Left cardiac atrium (tissue), 4 donors: ENCODE results near the gene PARD3B. TPM values are rescaled to one million over a fixed set of nuclear protein-coding genes. Genes with fewer than 3 reads are reported as not detected.

Source experiments
- ATAC-seq, 2 donors: fragments of 200-7000 bp; cut with Tn5 transposase; one replicate each; pipeline ENCODE4 v1.9.1; 2020; ENCODE audit warnings: mild to moderate bottlenecking in 2 of 2, moderate library complexity in 2 of 2
- DNase-seq: peaks from one replicate; pipeline ENCODE4 v3.0.0-alpha.2; 2020
- intact Hi-C, 2 donors: fragments of 100-400 bp; cut with DNase I; formaldehyde crosslinking; loops; one replicate each; pipeline versions ENCODE4 v1.14.1 to v1.15.1; 2022 to 2023
- total RNA-seq, 2 donors: library from RNA; stranded (reverse); fragmentation: NEBNext Ultra II Directional; extraction: Animal tissue kit (Norgen Biotek cat#: 25700); gene quantifications; one replicate each; pipeline ENCODE4 v1.2.1, GENCODE V29; 2021
- donor health status: DM: no; HTN: yes; CAD: no.
- donor health status: DM: no; HTN: yes; CAD: no; lungs with severe emphysema.
- donor health status: DM: yes; HTN: yes; CAD: no.
- donor health status: Dilated cardiomyopathy.

Gene PARD3B
- total RNA-seq, 2 donors from 2014 or later, result 12.5 to 12.6 TPM

GRCh38 chr2:205091411-205091810 is 546.1 kb downstream of the PARD3B start:
- ATAC-seq (no peak), DNase-seq (no peak)
- intact Hi-C loops, result no loop called here

- no peak for DNase-seq
- no peak for ATAC-seq
- intact Hi-C loops, result no loop called here
Measured at GRCh38 chr2:205094031-205094430, 548.8 kb downstream of the PARD3B start.

- DNase-seq (no peak), ATAC-seq (no peak)
- intact Hi-C loops, result no loop called here
Measured at GRCh38 chr2:205103699-205104098, 558.4 kb downstream of the PARD3B start.

DNA sequence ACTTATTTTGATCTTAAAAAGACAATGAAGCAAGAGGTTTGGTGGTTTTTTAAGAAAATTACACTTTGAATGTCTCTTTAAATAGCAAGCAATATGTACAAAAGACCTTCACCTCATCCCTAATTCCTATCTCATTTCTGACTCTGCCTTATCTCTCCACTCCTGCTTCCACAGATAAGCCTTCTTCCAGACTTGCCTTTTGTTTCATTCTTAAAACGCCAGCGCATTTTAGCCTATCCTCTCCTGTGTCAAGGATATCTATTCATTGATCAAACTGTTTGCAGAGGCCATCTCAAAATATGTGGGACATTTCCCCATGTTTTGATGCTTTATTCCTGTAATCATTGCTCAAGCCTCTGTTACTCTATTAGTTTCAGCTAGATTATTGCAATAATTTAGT is 562.5 kb downstream of the PARD3B start:
- no peak for ATAC-seq
- DNase-seq, result no peak
- intact Hi-C loops, result no loop called here

DNA sequence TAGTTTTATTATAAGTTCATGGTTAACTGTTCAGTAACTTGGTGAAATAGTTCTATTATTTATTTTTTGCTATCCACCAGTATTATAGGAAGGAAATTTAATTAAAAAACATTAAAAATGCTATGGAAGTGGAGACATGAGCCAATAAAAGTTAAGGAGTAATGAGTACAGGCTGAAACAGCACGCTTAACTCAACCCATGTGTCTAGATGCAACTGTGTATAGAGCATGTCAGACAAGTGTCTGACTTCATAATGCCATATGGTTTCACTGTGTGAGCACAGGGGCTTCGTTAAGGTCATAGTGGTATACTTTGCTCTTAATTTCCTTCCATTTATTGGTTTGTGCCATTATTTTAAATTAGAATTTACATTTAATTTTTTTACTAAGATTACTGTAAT is 570.2 kb downstream of the PARD3B start:
- ATAC-seq, result no peak
- intact Hi-C loops, result no loop called here
- no peak for DNase-seq

DNA sequence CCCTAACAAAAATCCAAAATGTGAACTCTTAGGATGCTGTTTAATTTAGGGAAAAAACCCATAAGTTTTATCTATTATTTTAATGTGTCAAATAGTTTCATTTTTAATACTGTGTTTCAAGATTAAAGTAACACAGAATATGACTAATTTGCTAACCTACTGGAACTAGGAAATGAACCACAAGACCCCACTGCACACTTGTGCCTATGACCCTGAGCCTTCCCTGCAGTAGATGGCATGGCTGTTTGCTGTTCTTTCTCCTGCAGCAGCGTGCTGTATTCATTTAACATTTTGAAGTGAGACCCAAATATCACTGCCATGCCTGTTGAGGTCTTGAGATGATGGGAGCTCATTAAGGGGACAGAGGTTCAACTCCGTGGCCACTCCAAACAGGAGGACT is 571.9 kb downstream of the PARD3B start:
- no peak for ATAC-seq
- intact Hi-C loops, result no loop called here
- DNase-seq, result no peak

DNA sequence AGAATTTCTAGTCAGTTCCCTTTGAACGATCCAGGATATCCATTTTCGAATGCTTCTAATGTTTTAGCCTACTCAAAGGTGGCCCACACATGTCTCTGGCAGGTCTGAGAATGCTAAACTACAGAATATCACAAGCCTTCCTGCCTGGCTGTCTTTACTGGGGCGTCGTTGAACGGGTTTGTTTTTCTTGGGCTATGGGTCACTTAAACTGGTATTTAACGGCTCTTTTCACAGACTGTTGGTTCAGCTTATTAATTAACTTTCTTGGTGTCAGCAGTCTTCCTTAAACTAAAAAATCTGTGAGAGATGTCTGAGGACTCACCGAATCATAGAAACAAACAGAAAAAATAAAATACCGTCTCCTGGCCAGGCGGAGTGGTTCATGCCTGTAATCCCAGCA is 573.9 kb downstream of the PARD3B start:
- intact Hi-C loops, result no loop called here

GRCh38 chr2:205128726-205129125 is 583.5 kb downstream of the PARD3B start:
- DNase-seq (no peak), ATAC-seq (no peak)
- intact Hi-C loops, result no loop called here

More for the DNA sequence above, 573.9 kb downstream of the PARD3B start:
- DNase-seq (no peak), ATAC-seq (no peak)

DNA sequence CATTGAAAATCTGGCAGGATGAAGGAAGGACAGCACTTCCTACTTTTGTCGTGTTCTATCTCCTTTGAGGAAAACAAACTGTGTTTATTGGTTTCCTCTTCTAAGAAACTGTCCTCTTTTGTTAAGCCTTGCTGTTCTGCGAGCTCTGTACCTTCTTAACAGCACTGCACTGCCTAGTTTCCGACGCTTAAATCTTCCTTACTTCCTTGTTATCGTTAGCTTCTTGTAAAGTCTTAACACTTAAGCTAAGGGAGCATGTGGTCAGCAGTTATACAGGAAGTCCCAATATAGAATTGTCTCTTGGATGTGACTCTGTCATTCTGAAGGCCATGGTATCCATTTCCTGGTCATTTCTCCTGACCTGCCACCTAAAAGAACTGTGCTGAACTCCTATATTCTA is 584.3 kb downstream of the PARD3B start:
- intact Hi-C loops, result no loop called here
- no peak for DNase-seq
- ATAC-seq, result peak in 1 of 2 donors; percentile 16

DNA sequence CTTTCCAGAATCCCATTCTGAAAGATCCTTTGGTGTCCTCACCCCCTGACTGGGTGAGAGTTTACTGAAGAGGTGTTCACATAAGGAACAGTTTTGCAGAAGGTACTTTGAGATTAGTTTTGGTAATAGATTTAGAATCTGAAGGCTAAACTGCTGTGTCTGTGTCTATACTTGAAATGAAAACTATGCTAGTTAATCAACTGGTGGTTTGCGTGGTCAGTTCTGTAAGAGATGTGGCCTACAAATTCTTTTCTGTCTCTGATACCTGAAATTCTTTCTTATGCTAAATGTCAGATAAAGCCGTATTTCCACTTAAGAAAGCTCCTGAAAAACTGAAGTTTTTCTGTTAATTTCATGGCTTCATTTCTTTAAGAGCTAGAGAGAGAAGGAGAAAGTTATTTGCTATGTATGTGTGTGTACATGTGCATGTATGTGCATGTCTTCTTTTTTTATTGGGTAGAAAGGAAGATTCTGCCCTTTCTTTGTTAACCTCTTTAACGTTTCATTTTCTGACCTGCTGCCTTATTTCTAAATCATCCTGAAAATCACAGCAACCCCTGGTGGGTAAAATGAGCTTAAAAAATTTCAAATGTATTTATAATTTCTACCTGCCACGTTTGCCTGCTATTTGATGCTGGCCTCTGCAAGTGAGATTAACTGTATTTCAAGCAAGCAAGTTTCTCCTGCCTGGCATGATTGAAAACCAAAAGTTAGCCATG is 585.0 kb downstream of the PARD3B start:
- no peak for ATAC-seq
- DNase-seq, result no peak
- intact Hi-C loops, result no loop called here

DNA sequence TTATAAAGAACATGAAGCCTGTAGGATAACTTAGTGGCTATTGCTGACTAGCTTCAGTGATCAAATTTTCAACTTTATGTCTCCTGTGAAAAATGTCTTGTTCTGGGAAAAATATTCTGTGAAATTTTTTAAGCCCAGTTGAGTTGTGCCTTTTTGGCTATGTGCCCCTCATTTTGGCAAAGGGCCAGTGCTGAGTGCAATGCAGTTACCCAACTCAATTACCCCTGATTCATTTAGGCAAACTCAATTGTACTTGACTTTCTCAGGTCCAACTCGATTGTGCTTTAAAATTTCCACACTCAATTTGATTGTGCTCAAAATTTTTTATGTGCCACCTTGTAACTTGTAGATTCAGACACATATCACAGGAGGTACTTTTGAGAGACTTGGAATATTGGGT is 588.3 kb downstream of the PARD3B start:
- DNase-seq (peak; percentile 41), ATAC-seq (no peak)
- intact Hi-C loops, result no loop called here

GRCh38 chr2:205138735-205139134 is 593.5 kb downstream of the PARD3B start:
- DNase-seq, result no peak
- intact Hi-C loops, result no loop called here
- ATAC-seq, result no peak

DNA sequence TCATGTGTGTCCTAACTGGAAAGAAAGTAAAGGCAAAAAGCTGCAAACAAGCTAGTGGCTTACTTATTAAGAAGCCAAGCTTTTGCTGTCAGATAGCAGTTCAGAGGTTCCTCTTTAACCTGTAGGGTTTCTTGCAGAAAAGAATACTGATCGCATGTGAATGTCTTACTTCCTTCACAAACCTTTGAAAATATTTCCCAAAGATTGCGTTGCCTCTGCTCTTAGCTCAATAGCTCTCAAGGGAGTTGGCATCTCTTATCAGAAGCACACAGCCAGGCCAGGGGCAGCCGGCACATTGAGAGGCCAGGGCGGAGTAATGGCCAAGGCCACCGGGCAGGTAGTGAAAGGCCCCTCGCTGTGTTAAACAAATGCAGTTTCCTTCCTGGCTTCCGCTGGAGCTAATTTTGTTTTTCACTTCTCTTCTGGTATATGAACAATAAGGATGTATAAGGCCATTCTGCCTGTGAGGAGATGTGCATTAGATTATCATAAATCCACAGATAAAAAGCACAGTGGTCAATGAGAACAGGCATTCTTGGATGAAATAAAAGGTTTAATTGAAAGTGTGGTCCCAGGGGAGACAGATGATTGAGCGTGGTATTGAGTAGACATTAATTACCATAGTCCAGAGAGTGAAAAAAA is 594.7 kb downstream of the PARD3B start:
- intact Hi-C loops, result no loop called here
- DNase-seq (peak; percentile 30), ATAC-seq (peak; percentile 38 to 44)

DNA sequence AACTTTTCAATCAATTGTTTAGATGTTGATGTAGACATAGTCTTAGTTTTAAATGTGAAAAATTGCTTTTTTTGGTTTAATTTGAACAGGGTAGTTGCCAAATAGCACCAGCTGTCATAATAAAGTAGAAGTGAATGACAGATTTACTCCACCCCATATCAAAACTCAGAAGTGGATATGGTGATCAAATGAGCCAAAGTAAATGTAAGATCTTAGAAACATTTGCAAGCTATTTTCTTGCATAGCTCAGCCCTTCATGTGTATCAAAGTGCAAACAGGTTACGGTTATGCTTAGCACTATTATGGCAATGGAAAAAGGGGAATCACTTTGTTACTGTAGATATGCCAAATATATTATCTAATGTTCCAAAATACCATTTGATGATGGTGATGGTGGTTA is 596.1 kb downstream of the PARD3B start:
- intact Hi-C loops, result no loop called here
- peak in 1 of 2 donors; percentile 38 for ATAC-seq

DNA sequence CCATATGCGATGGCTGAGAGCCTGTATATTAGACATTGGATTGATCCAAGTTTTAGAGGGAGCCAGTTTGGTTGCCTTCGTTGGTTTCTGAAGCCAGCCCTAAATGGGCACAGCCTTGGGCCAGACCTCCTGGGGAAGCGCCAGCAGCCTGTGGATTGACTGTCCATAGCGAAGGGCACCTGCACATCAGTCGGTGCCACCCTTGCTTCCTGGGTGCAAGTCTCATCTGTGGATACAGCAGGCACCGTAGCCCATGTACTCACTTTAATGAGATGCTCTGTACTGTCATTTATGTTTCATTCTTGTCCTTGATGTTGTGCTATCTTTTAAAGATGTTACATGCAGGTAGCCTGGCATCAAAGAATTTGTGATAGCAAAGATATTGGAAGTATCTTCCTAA is 600.6 kb downstream of the PARD3B start:
- no peak for DNase-seq
- intact Hi-C loops, result no loop called here
- ATAC-seq, result no peak

More for the DNA sequence above, 596.1 kb downstream of the PARD3B start:
- DNase-seq, result no peak

GRCh38 chr2:205148755-205149154 is 603.5 kb downstream of the PARD3B start:
- ATAC-seq, result no peak
- no peak for DNase-seq
- intact Hi-C loops, result no loop called here

DNA sequence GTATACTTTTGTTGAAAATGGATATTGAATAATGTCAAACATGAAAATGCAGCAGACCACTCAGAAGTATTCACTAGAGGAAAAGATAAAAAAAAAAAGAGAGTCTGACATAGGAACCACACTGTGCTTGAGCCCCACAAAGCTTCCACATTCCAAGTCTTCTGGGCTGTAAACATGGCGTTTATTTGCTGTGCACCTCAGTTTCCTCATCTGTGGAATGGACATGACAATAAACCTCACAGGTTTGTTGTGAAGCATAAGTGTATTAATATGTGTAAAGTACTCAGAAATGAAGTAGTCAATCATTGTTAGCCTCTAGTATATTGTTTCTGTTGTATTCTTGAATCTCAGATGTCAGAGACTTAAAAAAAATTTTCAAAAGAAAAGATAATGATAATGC is 611.2 kb downstream of the PARD3B start:
- DNase-seq (no peak), ATAC-seq (no peak)
- intact Hi-C loops, result no loop called here

DNA sequence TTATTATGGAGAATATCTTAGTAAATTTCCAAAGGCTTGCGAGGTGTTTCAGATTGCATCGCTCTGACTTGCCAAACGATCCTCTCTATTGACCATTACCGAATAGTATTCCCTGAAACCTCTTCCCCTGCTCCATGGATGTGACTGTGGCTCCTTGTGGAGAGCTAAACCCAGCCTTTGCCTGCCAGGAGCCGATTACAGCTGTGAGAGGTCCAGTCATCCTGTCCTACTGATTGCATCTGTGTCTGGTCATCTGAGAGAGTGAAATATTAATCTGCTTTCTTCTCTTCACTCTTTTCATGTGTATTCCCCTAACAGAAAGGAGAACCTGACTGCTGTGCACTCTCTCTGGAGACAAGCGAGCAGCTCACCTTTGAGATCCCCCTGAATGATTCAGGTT is 613.1 kb downstream of the PARD3B start:
- no peak for DNase-seq
- intact Hi-C loops, result no loop called here
- ATAC-seq, result no peak

DNA sequence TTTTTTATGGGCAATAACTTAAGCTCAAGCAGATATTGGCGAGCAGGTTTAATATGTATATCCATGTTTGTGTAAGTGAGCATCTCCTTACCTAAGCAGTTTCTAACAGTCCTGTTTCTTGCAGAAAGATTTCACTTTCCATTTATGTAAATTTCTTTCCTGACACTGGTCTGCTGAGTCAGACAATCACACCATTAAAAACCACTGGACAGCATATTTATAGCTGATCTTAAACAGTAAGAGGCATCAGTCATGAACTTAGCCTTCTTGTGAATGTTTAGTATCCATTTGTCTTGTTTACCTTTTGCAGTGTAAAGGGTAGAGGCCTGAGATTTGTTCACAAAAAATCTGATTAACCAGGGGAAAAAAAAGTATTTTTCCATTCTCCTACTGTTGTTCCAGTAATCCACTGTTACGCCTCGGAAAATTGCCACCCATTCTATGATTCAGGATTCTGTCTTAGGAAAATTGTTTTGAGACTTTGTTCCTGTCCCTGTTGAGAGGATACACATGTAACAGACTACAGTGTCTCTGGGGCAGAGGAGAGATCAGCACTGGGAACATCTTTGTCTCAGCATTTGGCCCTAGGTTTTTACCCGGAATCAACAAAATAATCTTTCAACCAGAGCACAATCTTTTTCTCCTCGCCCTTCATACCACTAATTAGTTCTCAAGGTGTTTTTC is 616.0 kb downstream of the PARD3B start:
- intact Hi-C loops, result no loop called here
- ATAC-seq (no peak), DNase-seq (no peak)

DNA sequence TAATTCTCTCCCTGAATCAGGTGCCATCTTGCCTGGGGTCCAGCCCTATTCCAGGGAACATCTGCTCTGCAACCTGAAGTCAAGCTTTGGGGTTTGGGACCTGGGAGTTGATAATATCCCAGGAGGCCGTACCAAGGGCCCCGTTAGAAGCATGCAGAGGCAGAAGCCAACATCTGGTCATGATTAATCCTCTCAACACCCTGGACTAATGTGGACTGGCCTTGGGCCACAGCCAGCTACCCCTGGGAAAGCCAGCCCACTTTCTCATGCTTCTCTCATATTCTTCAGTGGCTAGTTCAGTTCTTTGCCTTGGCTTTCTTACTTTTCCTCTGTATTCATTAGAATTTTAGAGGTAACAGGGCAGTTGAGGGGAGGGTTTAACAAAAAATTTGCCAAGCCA is 621.5 kb downstream of the PARD3B start:
- ATAC-seq (no peak), DNase-seq (no peak)
- intact Hi-C loops, result no loop called here

DNA sequence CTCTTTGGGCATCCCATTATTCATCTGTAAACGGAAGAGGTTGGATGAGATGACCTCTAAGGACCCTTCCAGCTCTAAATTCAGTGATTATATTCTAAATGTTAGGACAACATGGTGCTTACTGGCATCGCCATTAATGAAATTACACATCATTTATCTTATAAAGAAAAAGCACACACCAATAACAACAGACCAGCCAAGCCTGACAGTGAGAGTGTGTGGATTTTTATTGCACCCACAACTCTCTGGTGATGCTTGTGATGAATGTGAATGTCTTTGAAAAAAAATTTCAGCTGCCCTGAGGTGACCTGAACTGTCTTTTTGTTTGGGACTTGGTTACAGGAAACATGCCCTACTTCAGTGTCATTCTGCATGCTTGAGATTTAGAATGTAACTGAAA is 623.7 kb downstream of the PARD3B start:
- no peak for ATAC-seq
- intact Hi-C loops, result no loop called here
- DNase-seq, result no peak
